Neural progenitor cell (in vitro differentiated cells): ENCODE results near the gene TENT5A. TPM values are rescaled to one million over a fixed set of nuclear protein-coding genes. Genes with fewer than 3 reads are reported as not detected.

Experiments
- DNase-seq: peaks from one replicate; pipeline ENCODE4 v3.0.0-alpha.2; 2016; ENCODE audit warnings: low spot score
- H2AFZ ChIP-seq: fragments of 200-600 bp; sonication (generic); replicated peaks from 2 replicates; pipeline ENCODE4 v1.6.1; 2016; ENCODE audit warnings: antibody characterized with exemption
- H3F3A ChIP-seq: fragments of 200-600 bp; sonication (generic); 2 replicates; pipeline ENCODE4 v1.6.1; 2016; ENCODE audit warnings: antibody characterized with exemption, low read depth
- H3K27ac ChIP-seq: fragments of 200-600 bp; sonication (generic); 2 replicates; pipeline ENCODE4 v1.5.1; 2016; ENCODE audit warnings: mild to moderate bottlenecking
- H3K27me3 ChIP-seq: fragments of 200-600 bp; sonication (generic); 2 replicates; pipeline ENCODE4 v1.6.1; 2016; ENCODE audit warnings: mild to moderate bottlenecking, moderate library complexity
- H3K36me3 ChIP-seq: fragments of 200-600 bp; sonication (generic); 2 replicates; pipeline ENCODE4 v1.5.1; 2016
- H3K4me1 ChIP-seq: fragments of 200-600 bp; sonication (generic); 2 replicates; pipeline ENCODE4 v1.6.1; 2016; ENCODE audit warnings: mixed run types
- H3K4me2 ChIP-seq: fragments of 200-600 bp; sonication (generic); 2 replicates; pipeline ENCODE4 v1.6.1; 2016
- H3K4me3 ChIP-seq: fragments of 200-600 bp; sonication (generic); 2 replicates; pipeline ENCODE4 v1.5.1; 2016
- H3K79me2 ChIP-seq: fragments of 200-600 bp; sonication (generic); 2 replicates; pipeline ENCODE4 v1.6.1; 2016; ENCODE audit warnings: low read depth
- H3K9ac ChIP-seq: fragments of 200-600 bp; sonication (generic); 2 replicates; pipeline ENCODE4 v1.6.1; 2016
- H3K9me3 ChIP-seq: fragments of 200-600 bp; sonication (generic); 2 replicates; pipeline ENCODE4 v1.5.1; 2016; ENCODE audit warnings: low read depth
- H4K20me1 ChIP-seq: fragments of 200-600 bp; sonication (generic); 2 replicates; pipeline ENCODE4 v1.6.1; 2016; ENCODE audit warnings: low read depth
- H3K27ac Mint-ChIP-seq: 3 replicates; pipeline ENCODE4 v1.8.0; 2021; ENCODE audit warnings: mixed read lengths
- H3K27me3 Mint-ChIP-seq: 2 replicates; pipeline ENCODE4 v1.8.0; 2022; ENCODE audit warnings: low read depth, mild to moderate bottlenecking, inconsistent platforms, moderate library complexity, mixed read lengths; ENCODE audit not compliant: insufficient read depth
- H3K36me3 Mint-ChIP-seq: 3 replicates; pipeline ENCODE4 v1.8.0; 2021; ENCODE audit warnings: mixed read lengths
- H3K4me1 Mint-ChIP-seq: 3 replicates; pipeline ENCODE4 v1.8.0; 2021; ENCODE audit warnings: mixed read lengths
- H3K4me3 Mint-ChIP-seq: 3 replicates; pipeline ENCODE4 v1.8.0; 2021; ENCODE audit warnings: mild to moderate bottlenecking, moderate library complexity, mixed read lengths
- H3K9me3 Mint-ChIP-seq: 3 replicates; pipeline ENCODE4 v1.8.0; 2020; ENCODE audit warnings: mixed read lengths
- CTCF ChIP-seq: fragments of 200-600 bp; sonication (generic); IDR thresholded peaks from 2 replicates; pipeline ENCODE4 v1.5.1; 2017; ENCODE audit warnings: antibody characterized with exemption, mild to moderate bottlenecking
- EZH2 ChIP-seq: fragments of 200-600 bp; sonication (generic); IDR thresholded peaks from 2 replicates; pipeline ENCODE4 v1.6.1; 2017; ENCODE audit warnings: antibody characterized with exemption, mild to moderate bottlenecking, moderate library complexity
- EZH2phosphoT487 ChIP-seq: fragments of 200-600 bp; sonication (generic); IDR thresholded peaks from 2 replicates; pipeline ENCODE4 v1.6.1; 2017; ENCODE audit warnings: antibody characterized with exemption
- total RNA-seq: library from RNA; depleted of rRNA; stranded (reverse); fragments of >200 nt; gene quantifications from 2 replicates; pipeline ENCODE4 v1.2.3, GENCODE V29; 2015; ENCODE audit warnings: low replicate concordance

TENT5A gene
- 8.7 and 11.7 TPM in 2 replicates for total RNA-seq

DNA sequence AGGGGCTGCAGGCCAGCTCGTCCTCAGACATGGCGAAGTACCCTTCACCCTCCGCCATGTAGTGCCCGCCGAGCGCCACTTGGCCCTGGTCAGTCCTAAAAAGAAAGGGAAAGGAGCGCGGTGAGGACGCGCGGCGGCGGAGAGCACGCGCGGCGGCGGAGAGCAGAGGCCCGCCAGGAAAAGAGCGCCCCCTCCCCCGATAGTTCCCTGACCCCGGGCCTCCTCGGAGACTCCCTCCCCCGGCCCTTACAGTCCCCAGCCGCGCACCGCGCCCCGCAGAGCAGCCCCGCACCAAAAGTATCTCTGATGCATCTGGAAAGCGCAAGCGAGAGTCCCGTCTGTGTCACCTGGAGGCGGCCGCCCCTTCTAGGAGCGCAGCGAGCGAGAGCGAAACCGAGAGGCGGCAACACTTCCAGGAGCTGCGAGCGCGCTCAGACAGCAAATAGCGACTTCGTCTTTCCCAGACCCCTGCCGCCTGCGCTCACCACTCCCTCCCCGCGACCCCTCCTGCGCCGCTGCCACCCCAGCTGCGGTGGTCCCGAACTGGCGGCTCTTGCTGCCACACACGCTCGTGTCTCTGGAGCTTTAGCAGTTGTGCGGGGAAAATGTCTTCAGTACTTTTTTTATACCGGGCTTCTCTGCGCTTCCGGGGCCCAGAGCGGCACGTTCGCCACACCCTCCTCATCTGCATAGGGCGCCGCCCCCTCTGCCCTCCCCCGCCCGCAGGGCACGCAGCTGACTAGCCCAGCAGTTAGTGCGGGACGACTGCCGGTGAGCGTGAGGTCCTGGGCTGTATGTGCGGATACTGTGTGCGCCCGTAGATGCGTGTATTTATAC, at the start of gene TENT5A:
Gene TENT5A (minus strand): TSS at position 598 of the 837 bp plus-strand sequence. CDS start 540 bp downstream, at position 58.
- Histone ChIP-seq H3K79me2 (peaks cover 19% of the 10 kb centered on the region), H3K36me3 (no peaks in the 10 kb centered on the region), H3K4me1 (peaks cover 25% of the 10 kb centered on the region), H2AFZ (peak within 1 kb of the TSS; percentile 92), H3K4me3 (peak within 1 kb of the TSS; percentile 73), H4K20me1 (peaks cover 14% of the 10 kb centered on the region), H3K27ac (no peak within 1 kb of the TSS), H3K27me3 (peaks cover 35% of the 10 kb centered on the region), H3K9me3 (no peaks in the 10 kb centered on the region), H3K9ac (no peak within 1 kb of the TSS), H3K4me2 (peak within 1 kb of the TSS; percentile 88), H3F3A (peaks cover 33% of the 10 kb centered on the region)
- peaks cover 27% of the 10 kb centered on the region for H3K4me1 Mint-ChIP-seq
- no peaks in the 10 kb centered on the region for H3K9me3 Mint-ChIP-seq
- peak within 1 kb of the TSS; percentile 95 for H3K4me3 Mint-ChIP-seq
- peak; percentile 41 for TF ChIP-seq EZH2
- peak; percentile 37 for TF ChIP-seq CTCF
- no peak for TF ChIP-seq EZH2phosphoT487
- H3K27ac Mint-ChIP-seq, result peak within 1 kb of the TSS; percentile 59
- peaks cover 7% of the 10 kb centered on the region for H3K36me3 Mint-ChIP-seq
- H3K27me3 Mint-ChIP-seq, result no peaks in the 10 kb centered on the region
- peak; percentile 94 for DNase-seq

DNA sequence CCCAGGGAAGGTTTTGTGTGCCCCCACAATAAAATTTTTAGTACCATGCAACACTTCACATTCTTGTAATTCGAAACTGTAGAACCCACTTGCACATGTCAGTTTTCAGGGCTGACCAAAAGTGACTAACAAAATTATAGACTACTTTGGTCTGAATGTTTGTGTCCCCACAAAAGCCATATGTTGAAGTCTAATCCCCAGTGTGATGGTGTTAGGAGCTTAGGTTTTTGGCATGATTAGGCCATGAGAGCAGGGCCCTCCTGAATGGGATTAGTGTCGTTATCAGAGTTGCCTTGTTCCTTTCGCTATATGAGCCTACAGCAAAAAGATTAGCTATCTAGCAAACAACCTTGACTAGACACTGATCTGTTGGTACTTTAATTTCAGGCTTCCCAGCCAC, 49.0 kb upstream of the TENT5A start:
- no peak overlapping the region for H3K4me2 ChIP-seq
- H3K4me1 ChIP-seq, result peaks cover 10% of the 10 kb centered on the region
- H3K9ac ChIP-seq, result no peak overlapping the region
- H3K4me1 Mint-ChIP-seq, result no peaks in the 10 kb centered on the region
- H4K20me1 ChIP-seq, result no peaks in the 10 kb centered on the region
- no peak overlapping the region for H2AFZ ChIP-seq
- no peaks in the 10 kb centered on the region for H3K36me3 Mint-ChIP-seq
- no peaks in the 10 kb centered on the region for H3K27me3 ChIP-seq
- no peaks in the 10 kb centered on the region for H3K9me3 Mint-ChIP-seq
- H3K36me3 ChIP-seq, result no peaks in the 10 kb centered on the region
- H3K9me3 ChIP-seq, result no peaks in the 10 kb centered on the region
- no peak overlapping the region for H3K27ac Mint-ChIP-seq
- no peaks in the 10 kb centered on the region for H3K79me2 ChIP-seq
- no peaks in the 10 kb centered on the region for H3K27me3 Mint-ChIP-seq
- DNase-seq, result peak; percentile 46
- no peak overlapping the region for H3K4me3 ChIP-seq
- H3F3A ChIP-seq, result no peaks in the 10 kb centered on the region
- no peak for TF ChIP-seq EZH2
- TF ChIP-seq CTCF, result no peak
- peak; percentile 70 for TF ChIP-seq EZH2phosphoT487
- no peak overlapping the region for H3K27ac ChIP-seq
- no peak overlapping the region for H3K4me3 Mint-ChIP-seq

GRCh38 chr6:81800666-81801065, 48.2 kb upstream of the TENT5A start:
- Histone ChIP-seq H3K36me3 (no peaks in the 10 kb centered on the region), H3K9me3 (no peaks in the 10 kb centered on the region), H3K27ac (no peak overlapping the region), H3K4me2 (no peak overlapping the region), H3K4me1 (peaks cover 10% of the 10 kb centered on the region), H3K79me2 (no peaks in the 10 kb centered on the region), H3K4me3 (no peak overlapping the region), H3F3A (no peaks in the 10 kb centered on the region), H4K20me1 (no peaks in the 10 kb centered on the region), H3K9ac (no peak overlapping the region), H3K27me3 (no peaks in the 10 kb centered on the region), H2AFZ (no peak overlapping the region)
- TF ChIP-seq EZH2 (no peak), CTCF (no peak), EZH2phosphoT487 (no peak)
- Mint-ChIP-seq H3K36me3 (no peaks in the 10 kb centered on the region), H3K4me1 (no peaks in the 10 kb centered on the region), H3K27ac (no peak overlapping the region), H3K4me3 (no peak overlapping the region), H3K27me3 (no peaks in the 10 kb centered on the region), H3K9me3 (no peaks in the 10 kb centered on the region)
- DNase-seq, result no peak
